ENCODE measurements around the gene ARID1B. TPM values are rescaled to one million over a fixed set of nuclear protein-coding genes. Genes with fewer than 3 reads are reported as not detected.

Gene ARID1B
- total RNA-seq, 1 donor from 2014 or later, result 101 TPM

- peaks cover 3% of the 10 kb centered on the region for H3K36me3 Mint-ChIP-seq (ENCODE audit: low read depth)
These were observed 19.4 kb downstream of the ARID1B start for GRCh38 chr6:156796627-156797026.

GRCh38 chr6:156797901-156798735 lies 20.9 kb downstream of the ARID1B start:
- H3K9me3 Mint-ChIP-seq, result no peaks in the 10 kb centered on the region
- H3K27me3 Mint-ChIP-seq (ENCODE audit: low read depth), result no peaks in the 10 kb centered on the region
- no peak overlapping the region for H3K4me3 Mint-ChIP-seq
- H3K36me3 Mint-ChIP-seq (ENCODE audit: low read depth), result peaks cover 3% of the 10 kb centered on the region
- H3K27ac Mint-ChIP-seq (ENCODE audit: unreplicated experiment), result no peak overlapping the region
- DNase-seq (ENCODE audit: low read depth, low spot score), result no peak
- peaks cover 38% of the 10 kb centered on the region for H3K4me1 Mint-ChIP-seq
- no peak for TF ChIP-seq CTCF (conservative IDR thresholded peaks at IDR 0.05)

More at GRCh38 chr6:156796627-156797026, 19.4 kb downstream of the ARID1B start:
- peaks cover 46% of the 10 kb centered on the region for H3K4me1 Mint-ChIP-seq
- H3K27me3 Mint-ChIP-seq (ENCODE audit: low read depth), result no peaks in the 10 kb centered on the region
- no peak for TF ChIP-seq CTCF (conservative IDR thresholded peaks at IDR 0.05)
- no peak for DNase-seq (ENCODE audit: low read depth, low spot score)
- no peak overlapping the region for H3K4me3 Mint-ChIP-seq
- no peaks in the 10 kb centered on the region for H3K9me3 Mint-ChIP-seq
- H3K27ac Mint-ChIP-seq (ENCODE audit: unreplicated experiment), result no peak overlapping the region

- H3K36me3 Mint-ChIP-seq (ENCODE audit: low read depth), result peaks cover 3% of the 10 kb centered on the region
- DNase-seq (ENCODE audit: low read depth, low spot score), result no peak
- peaks cover 26% of the 10 kb centered on the region for H3K4me1 Mint-ChIP-seq
- no peak overlapping the region for H3K4me3 Mint-ChIP-seq
- no peaks in the 10 kb centered on the region for H3K27me3 Mint-ChIP-seq (ENCODE audit: low read depth)
- H3K27ac Mint-ChIP-seq (ENCODE audit: unreplicated experiment), result no peak overlapping the region
- no peak for TF ChIP-seq CTCF (conservative IDR thresholded peaks at IDR 0.05)
- no peaks in the 10 kb centered on the region for H3K9me3 Mint-ChIP-seq
These were observed 24.5 kb downstream of the ARID1B start for GRCh38 chr6:156801712-156802111.

- no peak for TF ChIP-seq CTCF (conservative IDR thresholded peaks at IDR 0.05)
- Mint-ChIP-seq H3K4me1 (peaks cover 29% of the 10 kb centered on the region), H3K27ac (ENCODE audit: unreplicated experiment) (no peak overlapping the region), H3K4me3 (no peak overlapping the region), H3K36me3 (ENCODE audit: low read depth) (no peaks in the 10 kb centered on the region), H3K27me3 (ENCODE audit: low read depth) (no peaks in the 10 kb centered on the region), H3K9me3 (no peaks in the 10 kb centered on the region)
- DNase-seq (ENCODE audit: low read depth, low spot score), result no peak
These were observed 26.2 kb downstream of the ARID1B start for GRCh38 chr6:156803353-156803752.

GRCh38 chr6:156804402-156804801 lies 27.2 kb downstream of the ARID1B start:
- H3K4me1 Mint-ChIP-seq, result peaks cover 37% of the 10 kb centered on the region
- no peaks in the 10 kb centered on the region for H3K9me3 Mint-ChIP-seq
- H3K4me3 Mint-ChIP-seq, result no peak overlapping the region
- no peak for DNase-seq (ENCODE audit: low read depth, low spot score)
- H3K36me3 Mint-ChIP-seq (ENCODE audit: low read depth), result no peaks in the 10 kb centered on the region
- H3K27ac Mint-ChIP-seq (ENCODE audit: unreplicated experiment), result no peak overlapping the region
- no peaks in the 10 kb centered on the region for H3K27me3 Mint-ChIP-seq (ENCODE audit: low read depth)
- no peak for TF ChIP-seq CTCF (conservative IDR thresholded peaks at IDR 0.05)

Data from neural crest cell (in vitro differentiated cells).